HUDEP-2 (cell line): ENCODE measurements around the gene NDUFB2.
"Not testable (repeated sequence)": the region's sequence is repeated elsewhere in the genome, so short reads cannot be mapped to it uniquely, and the experiment has no call there.

Experiments used
- DNase-seq, 76 experiments: peaks; one replicate each; lab custom pipeline; 2025; ENCODE audit not compliant: unreplicated experiment in 76 of 76; lab: John Stamatoyannopoulos, UW

The NDUFB2 gene

DNA sequence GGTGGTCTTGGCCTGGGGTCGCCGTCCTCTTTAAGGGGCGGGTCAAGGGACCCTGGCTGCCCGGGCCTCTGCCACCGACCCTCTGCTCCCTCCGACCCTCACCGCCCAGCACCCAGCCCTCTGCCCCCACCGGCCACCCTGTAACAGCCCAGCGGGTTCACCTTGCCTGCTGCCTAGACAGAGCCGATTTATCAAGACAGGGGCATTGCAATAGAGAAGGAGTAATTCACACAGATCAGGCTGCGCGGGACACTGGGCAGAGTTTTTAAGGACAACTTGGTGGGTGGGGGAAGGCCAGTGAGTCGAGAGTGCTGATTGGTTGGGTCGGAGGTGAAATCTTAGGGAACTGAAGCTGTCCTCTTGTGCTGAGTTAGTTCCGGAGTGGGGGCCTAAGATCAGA, 24.5 kb upstream of the NDUFB2 start:
- DNase-seq, result no peak

DNA sequence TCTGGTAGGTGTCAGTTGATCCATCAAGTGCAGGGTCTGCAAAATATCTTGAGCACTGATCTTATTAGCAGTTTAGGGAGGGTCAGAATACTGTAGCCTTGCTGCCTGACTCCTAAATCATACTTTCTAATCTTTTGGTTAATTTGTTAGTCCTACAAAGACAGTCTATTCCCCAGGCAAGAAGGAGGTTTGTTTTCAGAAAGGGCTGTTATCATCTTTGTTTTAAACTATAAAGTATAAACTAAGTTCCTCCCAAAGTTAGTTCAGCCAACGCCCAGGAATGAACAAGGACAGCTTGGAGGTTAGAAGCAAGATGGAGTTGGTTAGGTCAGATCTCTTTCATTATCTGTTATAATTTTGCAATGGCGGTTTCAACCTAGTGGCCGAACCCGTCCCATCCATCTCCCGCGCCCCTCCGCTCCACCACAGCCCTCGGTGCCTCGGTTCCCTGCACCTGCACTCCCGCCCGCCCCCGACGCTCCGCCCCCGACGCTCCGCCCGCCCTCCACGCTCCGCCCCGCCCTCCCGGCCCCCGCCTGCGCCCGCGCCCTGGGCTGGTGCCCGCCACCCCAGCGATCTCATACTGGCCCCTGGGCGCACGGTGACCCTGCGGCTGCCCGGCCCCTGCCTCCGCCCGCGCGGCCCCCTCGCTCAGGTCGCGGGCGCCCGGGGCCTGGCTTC, 24.0 kb upstream of the NDUFB2 start, which contains the start of gene ADCK2:
Gene ADCK2 (plus strand): TSS at position 564 of the 681 bp plus-strand sequence. CDS start 386 bp downstream, outside the sequence.
- DNase-seq, result peak in 41 of 76 experiments; percentile 1 to 67 (median 38)

DNA sequence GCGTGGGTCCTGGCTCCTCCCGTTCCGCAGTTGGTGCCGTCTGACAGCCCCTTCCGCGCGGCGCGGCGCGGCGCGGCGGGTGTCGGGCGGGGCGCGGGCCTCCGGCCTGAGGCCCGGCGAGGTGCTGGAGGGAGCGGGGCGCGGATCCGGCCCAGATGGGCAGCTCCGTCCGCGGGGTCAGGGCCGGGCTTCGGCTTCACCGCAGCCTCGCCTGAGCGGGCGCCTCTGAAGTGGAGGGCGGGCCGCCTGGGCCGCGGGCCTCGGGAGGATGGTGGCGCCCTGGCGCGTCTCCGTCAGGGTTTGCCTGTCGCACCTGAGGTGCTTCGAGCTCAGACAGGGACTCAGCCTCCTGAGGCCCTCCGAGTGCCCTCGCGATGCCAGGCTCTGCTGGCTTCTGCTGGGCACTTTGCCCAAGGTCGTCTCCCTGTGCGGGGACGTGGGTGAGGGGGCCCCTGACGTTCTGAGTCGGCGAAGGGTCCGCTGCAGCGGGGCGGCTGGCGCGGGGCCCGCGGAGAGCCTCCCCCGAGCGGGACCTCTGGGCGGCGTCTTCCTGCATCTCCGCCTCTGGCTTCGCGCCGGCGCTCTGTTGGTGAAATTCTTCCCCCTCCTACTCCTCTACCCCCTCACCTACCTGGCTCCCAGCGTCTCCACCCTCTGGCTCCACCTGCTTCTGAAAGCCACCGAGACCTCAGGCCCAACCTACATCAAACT, 23.3 kb upstream of the NDUFB2 start:
- DNase-seq, result peak in 14 of 76 experiments; percentile 12 to 67 (median 40)

DNA sequence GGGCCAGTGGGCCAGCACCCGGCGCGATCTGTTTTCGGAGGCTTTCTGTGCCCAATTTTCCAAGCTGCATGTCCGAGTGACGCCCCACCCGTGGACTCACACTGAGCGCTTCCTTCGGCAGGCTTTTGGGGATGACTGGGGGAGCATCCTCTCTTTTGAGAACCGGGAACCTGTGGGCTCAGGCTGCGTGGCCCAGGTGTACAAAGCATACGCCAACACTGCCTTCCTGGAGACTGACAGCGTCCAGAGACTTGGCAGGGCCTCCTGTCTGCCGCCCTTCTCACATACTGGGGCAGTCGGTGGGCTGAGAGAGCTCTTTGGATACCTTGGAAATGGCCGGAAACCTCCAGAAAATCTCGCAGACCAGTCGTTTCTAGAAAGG, 22.7 kb upstream of the NDUFB2 start:
- DNase-seq, result no peak

DNA sequence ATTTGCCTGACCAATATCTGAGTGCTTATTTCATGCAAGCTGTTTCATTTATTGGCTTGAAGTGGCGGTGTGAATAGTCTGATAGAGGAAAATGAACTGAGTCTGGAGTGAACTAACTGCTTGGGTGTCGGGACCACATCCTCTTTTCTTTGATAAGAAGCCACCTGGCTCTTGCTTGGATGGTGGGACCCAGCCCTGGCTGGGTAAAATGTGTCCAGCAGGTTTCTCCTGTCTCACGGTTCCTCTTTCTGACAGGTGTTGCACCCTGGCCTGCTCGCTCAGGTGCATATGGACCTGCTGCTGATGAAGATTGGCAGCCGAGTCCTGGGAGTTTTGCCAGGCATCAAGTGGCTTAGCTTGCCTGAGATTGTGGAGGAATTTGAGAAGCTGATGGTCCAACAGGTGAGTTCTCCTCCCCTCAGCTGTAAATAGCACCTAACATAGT, 22.1 kb upstream of the NDUFB2 start:
- no peak for DNase-seq

DNA sequence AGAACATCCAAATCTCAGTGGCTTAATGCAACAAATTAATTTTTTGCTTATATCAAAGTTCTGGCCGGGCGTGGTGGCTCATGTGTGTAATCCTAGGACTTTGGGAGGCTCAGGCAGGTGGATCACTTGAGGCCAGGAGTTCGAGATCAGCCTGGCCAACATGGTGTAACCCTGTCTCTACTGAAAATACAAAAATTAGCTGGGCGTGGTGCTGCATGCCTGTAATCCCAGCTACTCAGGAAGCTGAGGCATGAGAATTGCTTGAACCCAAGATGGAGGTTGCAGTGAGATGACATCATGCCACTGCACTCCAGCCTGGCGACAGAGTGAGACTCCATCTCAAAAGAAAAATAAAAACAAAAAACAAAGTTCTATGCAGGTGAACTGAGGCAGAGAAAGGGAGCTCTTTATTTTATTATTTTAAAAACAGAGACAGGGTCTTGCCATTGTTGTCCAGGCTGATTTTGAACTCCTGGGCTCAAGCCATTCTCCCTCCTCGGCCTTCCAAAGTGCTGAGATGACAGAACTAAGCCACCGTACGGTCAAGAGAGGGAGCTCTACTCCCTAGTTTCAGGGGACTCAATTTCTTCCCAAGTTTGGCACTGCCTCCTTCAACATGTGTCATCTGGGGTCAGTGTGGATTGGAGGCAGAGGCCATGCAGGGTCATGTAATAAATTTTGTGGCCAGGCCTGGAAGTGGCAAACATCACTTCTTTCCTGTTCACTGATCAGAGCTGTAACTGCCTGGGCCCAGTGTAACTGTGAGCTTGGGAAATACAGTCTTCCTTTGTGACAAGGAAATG, 21.4 kb upstream of the NDUFB2 start:
- peak in 38 of 76 experiments; percentile 1 to 54 (median 20) for DNase-seq

DNA sequence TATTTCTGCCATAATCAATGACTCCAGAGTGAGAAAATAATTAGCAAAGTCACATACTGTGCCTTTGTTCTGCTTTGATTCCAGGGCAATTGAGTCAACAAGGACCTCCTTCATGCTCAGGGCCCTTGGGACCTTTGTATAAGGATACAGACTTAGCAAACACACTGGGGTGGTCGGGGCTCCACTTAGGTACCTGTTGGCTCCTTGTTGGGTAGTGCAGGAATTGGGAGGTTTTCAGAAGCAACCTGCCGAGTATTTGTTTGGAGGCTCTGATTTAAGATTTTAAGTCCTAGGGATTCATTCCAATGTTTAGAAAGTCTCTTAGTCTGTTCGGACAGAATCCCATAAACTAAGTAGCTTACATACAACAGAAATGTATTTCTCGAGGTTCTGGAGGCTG, 20.8 kb upstream of the NDUFB2 start:
- DNase-seq, result no peak

DNA sequence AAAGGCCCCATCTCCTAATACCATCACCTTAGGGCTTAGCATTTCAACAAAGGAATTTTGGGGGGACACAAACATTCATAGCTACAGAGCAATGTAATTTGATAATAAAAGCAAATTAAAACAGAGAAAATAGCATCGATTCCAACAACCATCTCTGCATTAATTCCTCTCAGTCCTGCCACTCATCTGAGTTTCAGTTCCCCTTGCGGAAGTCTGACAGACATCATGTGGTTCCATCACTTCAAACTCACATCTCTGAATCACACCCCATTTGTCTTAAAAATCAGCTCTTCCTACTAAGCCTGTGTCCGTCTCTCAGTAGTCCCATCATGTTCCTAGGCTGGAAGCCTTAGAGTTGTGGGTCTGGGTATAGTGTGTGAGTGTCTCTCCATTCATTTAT, 20.2 kb upstream of the NDUFB2 start:
- DNase-seq, result no peak

DNA sequence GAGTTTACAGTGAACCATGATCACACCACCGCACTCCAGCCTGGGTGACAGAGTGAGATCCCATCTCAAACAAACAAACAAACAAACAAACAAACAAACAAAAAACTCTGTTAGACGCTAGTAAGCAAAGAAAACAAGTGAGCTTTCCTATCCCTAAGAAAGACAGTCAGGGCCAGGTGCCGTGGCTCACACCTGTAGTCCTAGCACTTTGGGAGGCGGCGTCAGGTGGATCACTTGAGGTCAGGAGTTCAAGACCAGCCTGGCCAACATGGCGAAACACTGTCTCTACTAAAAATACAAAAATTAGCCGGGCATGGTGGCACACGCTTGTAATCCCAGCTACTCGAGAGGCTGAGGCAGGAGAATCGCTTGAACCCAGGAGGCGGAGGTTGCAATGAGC, 19.6 kb upstream of the NDUFB2 start:
- not testable (repeated sequence) for DNase-seq

DNA sequence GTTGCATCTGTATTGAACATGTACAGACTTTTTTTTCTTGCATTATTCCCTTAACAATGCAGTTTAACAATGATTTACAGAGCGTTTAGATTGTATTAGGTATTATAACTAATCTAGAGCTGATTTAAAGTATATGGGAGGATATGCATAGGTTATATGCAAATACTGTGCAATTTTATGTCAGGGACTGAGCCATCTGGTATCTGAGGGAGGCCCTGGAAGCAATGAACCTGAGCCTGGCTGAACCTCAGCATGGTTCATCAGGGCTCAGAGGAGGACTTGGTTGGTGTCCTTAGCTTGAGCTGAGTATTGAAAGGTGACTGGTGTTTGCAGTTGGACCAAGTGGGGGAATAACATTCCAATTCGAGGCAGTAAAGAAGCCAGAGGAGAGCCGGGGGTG, 19.0 kb upstream of the NDUFB2 start:
- DNase-seq, result no peak

DNA sequence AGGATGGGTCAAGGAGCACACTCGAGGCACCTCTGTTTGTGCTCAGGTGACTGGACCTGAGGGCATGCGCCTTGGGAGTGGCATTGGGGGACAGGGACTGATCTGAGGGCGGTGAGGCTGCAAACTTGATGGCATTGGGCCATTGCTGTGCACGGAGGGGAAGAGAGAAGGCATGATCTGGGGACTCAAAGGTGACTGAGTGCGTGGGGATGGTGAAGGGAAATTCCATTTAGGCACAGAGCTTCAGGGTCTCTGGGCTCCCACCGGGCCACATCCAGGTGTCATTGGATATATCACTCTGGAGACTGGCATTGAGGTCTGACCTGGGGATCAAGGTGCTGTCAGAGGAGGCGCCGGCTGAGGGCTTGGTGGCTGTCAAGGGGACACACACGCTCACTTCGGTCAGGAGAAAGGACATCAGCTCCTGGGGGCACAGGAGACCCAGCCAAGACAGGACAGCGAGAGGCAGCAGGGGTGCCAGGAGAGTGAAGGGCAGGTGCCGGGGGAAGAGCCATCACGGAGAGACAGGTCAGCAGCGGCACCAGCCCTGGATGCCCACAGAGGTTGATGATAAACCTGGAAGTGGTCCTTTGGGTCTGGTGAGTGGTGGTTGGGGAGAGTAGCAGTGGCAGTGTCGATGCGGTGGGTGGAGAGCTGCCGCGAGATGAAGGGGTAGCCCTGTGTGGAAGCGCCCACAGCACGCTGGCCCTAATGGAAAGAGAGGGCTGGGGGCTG, 18.3 kb upstream of the NDUFB2 start:
- no peak for DNase-seq

DNA sequence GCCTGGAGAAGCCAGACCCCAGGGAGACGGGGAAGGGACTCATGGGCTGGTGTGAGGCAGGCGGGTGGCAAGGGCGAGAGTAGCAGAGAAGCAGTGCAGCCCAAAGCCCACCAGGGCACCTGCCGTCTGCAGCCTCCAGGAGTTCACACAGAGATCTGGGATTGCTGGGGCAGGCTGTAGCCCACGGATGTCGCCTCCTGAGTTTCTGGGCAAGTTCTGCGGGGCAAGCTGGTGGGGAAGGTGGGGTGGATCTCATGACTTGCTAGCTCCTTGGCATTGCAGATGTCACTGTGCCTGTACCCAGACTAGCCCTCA, 17.7 kb upstream of the NDUFB2 start:
- no peak for DNase-seq

DNA sequence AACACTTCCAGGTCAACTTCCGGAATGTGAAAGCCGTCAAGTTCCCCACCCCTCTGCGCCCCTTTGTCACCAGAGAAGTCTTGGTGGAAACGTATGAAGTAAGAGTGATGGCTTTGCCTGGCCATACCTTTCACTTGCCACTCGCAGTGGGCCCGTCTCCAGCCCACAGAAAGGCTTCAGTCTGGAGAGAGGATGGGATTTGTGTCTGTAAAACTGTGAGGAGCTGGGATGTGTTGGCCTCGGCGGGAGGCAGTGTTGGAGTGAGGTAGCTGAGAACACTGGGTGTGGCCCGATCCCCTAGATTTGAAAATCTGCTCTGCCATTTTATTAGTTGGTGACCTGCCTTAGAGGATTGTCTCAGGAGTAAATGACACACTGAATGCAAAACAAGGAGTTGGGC, 17.3 kb upstream of the NDUFB2 start:
- no peak for DNase-seq

DNA sequence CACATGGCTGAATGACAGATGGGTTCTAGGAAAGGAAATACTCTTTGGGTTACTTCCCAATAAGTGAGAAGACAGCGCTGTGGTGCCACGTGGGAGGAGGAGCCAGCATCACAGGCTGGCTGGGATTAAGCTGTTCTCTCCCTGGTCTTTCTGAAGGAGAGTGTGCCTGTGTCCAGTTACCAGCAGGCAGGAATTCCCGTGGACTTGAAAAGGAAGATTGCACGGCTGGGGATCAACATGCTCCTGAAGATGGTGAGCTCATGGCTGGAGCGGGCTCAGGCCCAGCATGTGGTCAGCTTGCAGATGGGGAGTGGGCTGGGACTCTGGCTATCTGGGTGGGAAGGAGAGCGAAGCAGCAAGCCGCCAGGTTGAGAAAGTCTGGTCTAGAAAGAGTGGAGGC, 15.6 kb upstream of the NDUFB2 start:
- DNase-seq, result no peak

DNA sequence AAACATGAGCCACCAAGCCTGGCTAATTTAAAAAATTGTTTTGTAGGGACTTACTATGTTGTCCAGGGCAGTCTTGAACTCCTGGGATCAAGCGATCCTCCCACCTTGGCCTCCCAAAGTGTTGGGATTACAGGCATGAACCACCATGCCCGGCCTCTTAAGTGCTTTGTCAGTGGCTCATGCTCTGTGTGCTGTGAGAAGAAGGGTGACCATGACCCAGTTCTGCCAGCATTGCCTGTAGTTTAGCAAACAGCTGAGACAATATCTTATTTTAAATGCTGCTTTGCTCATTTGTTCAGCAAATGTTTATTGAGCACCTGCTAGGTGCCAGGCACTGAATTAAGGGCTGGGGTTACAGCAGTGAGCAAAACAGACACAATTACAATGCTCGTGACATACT, 14.7 kb upstream of the NDUFB2 start:
- DNase-seq, result no peak

DNA sequence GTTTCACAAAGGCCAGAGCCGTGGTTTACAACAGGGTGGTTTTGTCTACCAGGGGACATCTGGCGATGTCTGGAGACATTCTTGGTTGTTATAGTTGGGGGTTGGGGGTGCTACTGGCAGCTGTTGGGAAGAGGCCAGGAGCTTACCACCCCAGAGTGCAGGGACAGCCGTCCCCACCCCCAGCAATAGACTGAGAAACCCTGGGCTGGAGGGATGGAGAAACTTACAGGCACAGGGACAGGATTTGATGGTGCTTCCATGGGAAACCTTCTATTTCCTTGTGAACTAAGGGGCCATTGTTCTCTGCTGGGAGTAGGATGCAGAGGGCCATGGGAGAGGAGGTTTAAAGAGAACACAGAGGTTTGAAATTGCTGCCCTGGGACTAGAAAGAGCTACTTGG, 12.9 kb upstream of the NDUFB2 start:
- DNase-seq, result no peak

DNA sequence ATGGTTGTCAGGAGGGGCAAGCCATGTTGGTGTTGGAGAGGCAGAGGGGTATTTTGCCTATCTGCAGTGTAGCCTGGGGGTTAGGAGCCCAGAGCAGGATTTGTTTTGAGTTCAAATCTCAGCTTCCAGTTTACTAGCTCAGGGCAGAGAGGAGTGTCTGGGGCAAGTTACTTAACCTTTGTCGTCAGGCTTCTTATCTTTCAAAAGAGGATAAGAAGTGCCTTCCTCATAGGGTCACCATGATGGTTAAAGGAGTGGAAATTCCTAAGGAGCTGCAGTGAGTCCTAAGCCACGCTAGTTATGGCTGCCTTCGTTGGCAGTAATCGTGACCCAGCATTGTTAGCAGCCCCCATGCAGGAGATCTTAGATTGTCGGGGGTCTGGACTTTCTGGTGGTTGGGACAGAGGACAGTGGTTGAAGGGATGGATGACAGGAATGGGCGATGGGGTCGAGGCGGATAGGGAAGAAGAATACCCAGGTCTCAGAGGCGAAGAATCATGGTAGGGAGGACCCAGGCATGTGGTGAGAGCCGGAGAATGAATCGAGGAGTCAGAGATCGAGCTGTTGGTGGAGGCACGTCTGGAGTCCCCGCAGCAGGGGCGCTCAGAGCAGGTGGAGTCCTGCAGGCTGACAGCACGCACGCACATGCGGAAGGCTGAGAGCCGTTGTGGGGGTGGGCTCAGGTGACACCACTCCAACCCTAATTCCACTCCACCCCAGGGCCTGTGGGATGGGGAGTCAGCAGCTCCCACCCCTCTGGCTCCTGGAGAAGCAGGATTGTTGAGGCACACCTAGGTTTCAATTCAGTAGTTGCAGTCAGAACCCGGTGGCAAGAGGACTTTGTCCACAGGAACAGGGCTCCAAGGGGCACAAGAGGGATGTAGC, 12.2 kb upstream of the NDUFB2 start:
- no peak for DNase-seq

DNA sequence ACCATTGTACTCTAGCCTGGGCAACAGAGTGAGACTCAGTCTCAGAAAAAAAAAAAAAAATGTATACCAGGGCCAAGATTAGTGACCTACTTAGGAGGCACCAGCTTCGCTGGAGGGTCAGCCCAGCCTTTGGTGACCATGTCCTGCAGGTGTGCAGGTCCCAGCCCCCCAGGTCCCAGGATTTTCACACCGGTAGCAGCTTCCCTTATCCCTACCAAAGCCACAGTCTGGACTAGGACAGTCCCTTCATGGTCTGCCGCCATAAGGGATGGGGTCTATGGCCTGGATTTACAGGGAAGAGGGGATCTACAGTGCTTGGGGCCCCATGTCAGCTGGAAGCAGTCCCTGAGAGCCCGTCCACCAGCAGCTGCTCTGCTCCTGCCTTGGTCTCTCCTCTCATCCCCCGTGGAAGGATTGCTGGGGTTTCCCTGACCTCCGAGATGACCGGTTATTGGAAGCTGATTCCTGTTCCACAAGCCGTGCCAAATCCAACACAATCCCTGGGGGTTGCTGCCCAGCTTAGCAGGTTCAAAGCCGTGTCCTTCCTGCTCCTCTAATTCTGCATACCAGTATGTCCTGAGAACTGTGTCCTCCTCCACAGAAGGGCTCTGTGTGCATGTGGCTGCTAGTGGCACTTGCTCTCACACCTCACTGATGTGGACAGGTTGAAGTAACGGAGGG, 11.0 kb upstream of the NDUFB2 start:
- no peak for DNase-seq

DNA sequence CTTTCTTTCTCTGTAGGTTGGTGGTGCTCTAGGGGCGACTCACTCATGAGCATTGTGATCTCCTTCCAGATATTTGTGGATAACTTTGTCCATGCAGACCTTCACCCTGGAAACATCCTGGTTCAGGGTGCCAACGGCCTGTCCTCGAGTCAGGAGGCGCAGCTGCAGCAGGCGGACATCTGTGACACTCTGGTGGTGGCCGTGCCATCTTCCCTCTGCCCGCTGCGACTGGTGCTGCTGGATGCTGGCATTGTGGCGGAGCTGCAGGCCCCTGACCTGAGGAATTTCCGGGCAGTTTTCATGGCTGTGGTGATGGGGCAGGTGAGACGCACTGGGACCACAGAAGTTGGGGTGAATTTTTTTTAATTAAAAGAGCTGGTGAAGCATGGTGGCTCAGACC, 9.6 kb upstream of the NDUFB2 start:
- DNase-seq, result no peak
